Measurements from ENCODE around the gene GSPT1. TPM values are rescaled to one million over a fixed set of nuclear protein-coding genes. Genes with fewer than 3 reads are reported as not detected.

The GSPT1 gene
- total and polyA plus RNA-seq, 9 of the 15 experiments (the other 6 are each of a cell fraction or from before 2014, with no cell fraction given), result 63.8 to 269 (median 148) TPM

DNA sequence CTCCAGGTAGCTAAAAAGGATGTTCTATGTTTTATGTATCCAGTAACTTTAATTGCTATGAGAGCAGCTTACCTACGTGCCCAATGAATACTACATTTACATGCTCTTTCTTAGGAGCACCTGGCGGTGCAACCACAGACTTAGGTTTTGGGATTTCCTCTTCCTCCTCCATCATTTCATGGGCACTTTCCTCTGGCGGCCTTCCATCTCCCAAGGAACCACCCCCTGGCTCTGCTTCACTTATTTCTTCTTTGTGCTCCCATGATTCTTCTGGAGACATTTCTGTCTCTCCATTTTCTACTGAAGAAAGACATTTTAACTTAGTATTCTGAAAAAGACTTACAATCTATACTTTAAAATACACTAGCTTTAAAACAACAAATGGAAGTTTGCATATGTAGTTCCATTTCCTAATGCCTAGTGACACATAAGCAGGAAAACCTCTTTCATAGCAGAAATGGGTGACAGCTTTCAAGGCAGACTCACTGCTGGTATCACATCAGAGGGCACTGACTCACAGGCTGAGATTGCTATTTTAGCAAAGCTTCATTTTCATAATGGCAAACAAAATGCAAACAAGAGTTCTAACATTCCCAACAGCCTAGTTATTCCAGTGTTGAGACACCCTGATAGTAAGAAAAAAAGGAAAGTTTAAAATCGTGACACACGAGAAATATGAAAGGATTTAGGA, 19.1 kb downstream of the GSPT1 start:
- no TSS peak for BruUV-seq (replicated peaks)
- intact Hi-C loops (cut with micrococcal nuclease) (no loop called here), in situ Hi-C loops (cut with MboI) (no loop called here)
- Histone ChIP-seq H3K27ac (ENCODE audit: extremely low read depth, low read depth, low read length) (no peak overlapping the region), H3K4me1 (replicated peaks in 1 of 2; ENCODE audit: control insufficient read depth in 2 of 2, insufficient read depth in 2 of 2, low read length in 2 of 2) (no peaks in the 10 kb centered on the region), H3K4me2 (ENCODE audit: insufficient read depth, low read length) (no peak overlapping the region), H3K27me3 (ENCODE audit: control insufficient read depth in 2 of 2, insufficient read depth in 2 of 2, low read length in 2 of 2) (no peaks in the 10 kb centered on the region), H4K20me1 (replicated peaks; ENCODE audit: control insufficient read depth, insufficient read depth, low read length) (peaks cover 22% of the 10 kb centered on the region), H3K36me3 (ENCODE audit: control insufficient read depth, insufficient read depth, low read length) (peaks cover 89% of the 10 kb centered on the region), H2AFZ (ENCODE audit: low read depth, low read length) (no peak overlapping the region), H3K79me2 (ENCODE audit: control insufficient read depth, insufficient read depth, low read length) (peaks cover 67% of the 10 kb centered on the region), H3K4me3 (no peak overlapping the region), H3K9ac (ENCODE audit: insufficient read depth in 1 of 2, low read depth in 2 of 2, low read length in 2 of 2) (no peak overlapping the region), H3K9me1 (ENCODE audit: control insufficient read depth, insufficient read depth, low read length) (no peaks in the 10 kb centered on the region), H3K9me3 (replicated peaks; ENCODE audit: control insufficient read depth, insufficient read depth, low read depth, low read length) (no peaks in the 10 kb centered on the region)
- CTCF ChIA-PET (ENCODE audit: low intra/inter-chr PET ratio), result no interaction called here
- ATAC-seq (no peak), FAIRE-seq (no peak), DNase-seq (ENCODE audit: extremely low read depth in 1 of 4, low spot score in 3 of 4) (no peak)
- 100% methylated on average over 5 of the region's 5 CpGs for WGBS (ENCODE audit: insufficient coverage, low coverage, missing lambda C conversion rate)
- POLR2A ChIA-PET, result interaction anchor here (0.8 to 1.7 kb wide), 4 partner anchors 8 to 154 kb away, joined by 3 to 4 read pairs (median 3); no protein-coding TSS in a partner anchor
- TF ChIP-seq MXI1 (IDR thresholded peaks at IDR 0.05; ENCODE audit: low read depth, low read length) (no peak), ARID1B (IDR thresholded peaks at IDR 0.05) (no peak), KAT2B (IDR thresholded peaks at IDR 0.05; ENCODE audit: low read depth, low read length) (no peak), ZNF780A (CRISPR knock-in tag; IDR thresholded peaks at IDR 0.05) (no peak), PYGO2 (tag; IDR thresholded peaks at IDR 0.05) (no peak), ZNF12 (CRISPR knock-in tag; IDR thresholded peaks at IDR 0.05) (no peak), MCM5 (IDR thresholded peaks at IDR 0.05; ENCODE audit: low read depth) (no peak), STAT5A (IDR thresholded peaks at IDR 0.05; ENCODE audit: borderline replicate concordance, low read length) (no peak), ZNF263 (CRISPR knock-in tag; IDR thresholded peaks at IDR 0.05; ENCODE audit: borderline replicate concordance) (no peak), NFXL1 (CRISPR knock-in tag; IDR thresholded peaks at IDR 0.05) (no peak), CBX5 (IDR thresholded peaks at IDR 0.05; ENCODE audit: borderline replicate concordance, low read depth) (no peak), MAZ (CRISPR knock-in tag; conservative IDR thresholded peaks at IDR 0.05 in 1 of 2, IDR thresholded peaks at IDR 0.05 in 1 of 2) (no peak)
- TF ChIP-seq, protein P1, sequence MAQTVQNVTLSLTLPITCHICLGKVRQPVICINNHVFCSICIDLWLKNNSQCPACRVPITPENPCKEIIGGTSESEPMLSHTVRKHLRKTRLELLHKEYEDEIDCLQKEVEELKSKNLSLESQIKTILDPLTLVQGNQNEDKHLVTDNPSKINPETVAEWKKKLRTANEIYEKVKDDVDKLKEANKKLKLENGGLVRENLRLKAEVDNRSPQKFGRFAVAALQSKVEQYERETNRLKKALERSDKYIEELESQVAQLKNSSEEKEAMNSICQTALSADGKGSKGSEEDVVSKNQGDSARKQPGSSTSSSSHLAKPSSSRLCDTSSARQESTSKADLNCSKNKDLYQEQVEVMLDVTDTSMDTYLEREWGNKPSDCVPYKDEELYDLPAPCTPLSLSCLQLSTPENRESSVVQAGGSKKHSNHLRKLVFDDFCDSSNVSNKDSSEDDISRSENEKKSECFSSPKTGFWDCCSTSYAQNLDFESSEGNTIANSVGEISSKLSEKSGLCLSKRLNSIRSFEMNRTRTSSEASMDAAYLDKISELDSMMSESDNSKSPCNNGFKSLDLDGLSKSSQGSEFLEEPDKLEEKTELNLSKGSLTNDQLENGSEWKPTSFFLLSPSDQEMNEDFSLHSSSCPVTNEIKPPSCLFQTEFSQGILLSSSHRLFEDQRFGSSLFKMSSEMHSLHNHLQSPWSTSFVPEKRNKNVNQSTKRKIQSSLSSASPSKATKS (CRISPR knock-in tag; IDR thresholded peaks at IDR 0.05), result no peak
- TF ChIP-seq, protein P2, sequence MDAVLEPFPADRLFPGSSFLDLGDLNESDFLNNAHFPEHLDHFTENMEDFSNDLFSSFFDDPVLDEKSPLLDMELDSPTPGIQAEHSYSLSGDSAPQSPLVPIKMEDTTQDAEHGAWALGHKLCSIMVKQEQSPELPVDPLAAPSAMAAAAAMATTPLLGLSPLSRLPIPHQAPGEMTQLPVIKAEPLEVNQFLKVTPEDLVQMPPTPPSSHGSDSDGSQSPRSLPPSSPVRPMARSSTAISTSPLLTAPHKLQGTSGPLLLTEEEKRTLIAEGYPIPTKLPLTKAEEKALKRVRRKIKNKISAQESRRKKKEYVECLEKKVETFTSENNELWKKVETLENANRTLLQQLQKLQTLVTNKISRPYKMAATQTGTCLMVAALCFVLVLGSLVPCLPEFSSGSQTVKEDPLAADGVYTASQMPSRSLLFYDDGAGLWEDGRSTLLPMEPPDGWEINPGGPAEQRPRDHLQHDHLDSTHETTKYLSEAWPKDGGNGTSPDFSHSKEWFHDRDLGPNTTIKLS (IDR thresholded peaks at IDR 0.05; ENCODE audit: borderline replicate concordance, low read depth), result no peak
- TF ChIP-seq, protein P3, sequence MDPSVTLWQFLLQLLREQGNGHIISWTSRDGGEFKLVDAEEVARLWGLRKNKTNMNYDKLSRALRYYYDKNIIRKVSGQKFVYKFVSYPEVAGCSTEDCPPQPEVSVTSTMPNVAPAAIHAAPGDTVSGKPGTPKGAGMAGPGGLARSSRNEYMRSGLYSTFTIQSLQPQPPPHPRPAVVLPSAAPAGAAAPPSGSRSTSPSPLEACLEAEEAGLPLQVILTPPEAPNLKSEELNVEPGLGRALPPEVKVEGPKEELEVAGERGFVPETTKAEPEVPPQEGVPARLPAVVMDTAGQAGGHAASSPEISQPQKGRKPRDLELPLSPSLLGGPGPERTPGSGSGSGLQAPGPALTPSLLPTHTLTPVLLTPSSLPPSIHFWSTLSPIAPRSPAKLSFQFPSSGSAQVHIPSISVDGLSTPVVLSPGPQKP (CRISPR knock-in tag; IDR thresholded peaks at IDR 0.05), result no peak
- TF ChIP-seq, protein P4, sequence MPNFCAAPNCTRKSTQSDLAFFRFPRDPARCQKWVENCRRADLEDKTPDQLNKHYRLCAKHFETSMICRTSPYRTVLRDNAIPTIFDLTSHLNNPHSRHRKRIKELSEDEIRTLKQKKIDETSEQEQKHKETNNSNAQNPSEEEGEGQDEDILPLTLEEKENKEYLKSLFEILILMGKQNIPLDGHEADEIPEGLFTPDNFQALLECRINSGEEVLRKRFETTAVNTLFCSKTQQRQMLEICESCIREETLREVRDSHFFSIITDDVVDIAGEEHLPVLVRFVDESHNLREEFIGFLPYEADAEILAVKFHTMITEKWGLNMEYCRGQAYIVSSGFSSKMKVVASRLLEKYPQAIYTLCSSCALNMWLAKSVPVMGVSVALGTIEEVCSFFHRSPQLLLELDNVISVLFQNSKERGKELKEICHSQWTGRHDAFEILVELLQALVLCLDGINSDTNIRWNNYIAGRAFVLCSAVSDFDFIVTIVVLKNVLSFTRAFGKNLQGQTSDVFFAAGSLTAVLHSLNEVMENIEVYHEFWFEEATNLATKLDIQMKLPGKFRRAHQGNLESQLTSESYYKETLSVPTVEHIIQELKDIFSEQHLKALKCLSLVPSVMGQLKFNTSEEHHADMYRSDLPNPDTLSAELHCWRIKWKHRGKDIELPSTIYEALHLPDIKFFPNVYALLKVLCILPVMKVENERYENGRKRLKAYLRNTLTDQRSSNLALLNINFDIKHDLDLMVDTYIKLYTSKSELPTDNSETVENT (CRISPR knock-in tag; IDR thresholded peaks at IDR 0.05), result no peak

Measured in K562 (cell line).